IMR-90 (cell line): ENCODE results near the gene CRYGA. TPM values are rescaled to one million over a fixed set of nuclear protein-coding genes. Genes with fewer than 3 reads are reported as not detected.

ENCODE experiments used
- ATAC-seq: fragments of 200-7000 bp; cut with Tn5 transposase; 2 replicates; pipeline ENCODE4 v1.9.1; 2020; ENCODE audit warnings: low read depth, mild to moderate bottlenecking, moderate library complexity
- Bru-seq: library from RNA; stranded (reverse); fragments of 400-500 nt; gene quantifications from one replicate; lab custom pipeline; 2021; lab: Mats Ljungman, UMichigan
- BruChase-seq, 2 experiments: library from RNA; stranded (reverse); fragments of 400-500 nt; gene quantifications; one replicate each; lab custom pipeline; 2021; lab: Mats Ljungman, UMichigan
- BruUV-seq: library from RNA; stranded (reverse); fragments of 400-500 nt; replicated peaks from 2 replicates; lab custom pipeline; 2021; lab: Mats Ljungman, UMichigan
- CTCF ChIA-PET: fragments of 300-600 bp; formaldehyde crosslinking; extraction: SDS; loops from one replicate; lab custom pipeline; 2021; ENCODE audit warnings: antibody characterized with exemption; lab: Yijun Ruan, JAX
- POLR2A ChIA-PET: fragments of 300-600 bp; sonication (Branson Sonifier 250); formaldehyde crosslinking; loops from one replicate; lab custom pipeline; 2022; ENCODE audit warnings: antibody characterized with exemption; ENCODE audit not compliant: unreplicated experiment; lab: Charles Lee
- DNase-seq: peaks from one replicate; pipeline ENCODE4 v3.0.0; 2013
- H2AFZ ChIP-seq: replicated peaks from 2 replicates; pipeline ENCODE3; 2013; ENCODE audit warnings: low read length, mild to moderate bottlenecking; ENCODE audit not compliant: poor library complexity
- H2AK5ac ChIP-seq: 2 replicates; pipeline ENCODE4 v1.6.1; 2013; ENCODE audit warnings: low read depth, low read length, inconsistent platforms
- H2AK9ac ChIP-seq: replicated peaks from 2 replicates; pipeline ENCODE3; 2013; ENCODE audit warnings: mild to moderate bottlenecking, low read depth, low read length, moderate library complexity; ENCODE audit not compliant: poor library complexity
- H2BK120ac ChIP-seq: 2 replicates; pipeline ENCODE4 v1.6.1; 2013; ENCODE audit warnings: low read depth, low read length, inconsistent platforms
- H2BK15ac ChIP-seq: 3 replicates; pipeline ENCODE4 v1.6.1; 2013; ENCODE audit warnings: low read depth, low read length, inconsistent platforms
- H2BK20ac ChIP-seq: 2 replicates; pipeline ENCODE4 v1.6.1; 2013; ENCODE audit warnings: low read depth, mild to moderate bottlenecking, inconsistent platforms, low read length, moderate library complexity
- H2BK5ac ChIP-seq: 2 replicates; pipeline ENCODE4 v1.6.1; 2013; ENCODE audit warnings: mild to moderate bottlenecking, low read depth, low read length, inconsistent platforms; ENCODE audit not compliant: poor library complexity, severe bottlenecking
- H3K14ac ChIP-seq: replicated peaks from 2 replicates; pipeline ENCODE4 v1.6.1; 2013; ENCODE audit warnings: low read depth, low read length, inconsistent platforms
- H3K18ac ChIP-seq: 2 replicates; pipeline ENCODE4 v1.6.1; 2013; ENCODE audit warnings: low read depth, low read length, control low read depth
- H3K23ac ChIP-seq: 2 replicates; pipeline ENCODE4 v1.6.1; 2013; ENCODE audit warnings: low read depth, low read length, inconsistent platforms
- H3K27ac ChIP-seq: 2 replicates; pipeline ENCODE4 v1.5.1; 2013; ENCODE audit warnings: mild to moderate bottlenecking, control low read depth, low read length; ENCODE audit not compliant: insufficient read depth
- H3K27me3 ChIP-seq: 2 replicates; pipeline ENCODE4 v1.6.1; 2013; ENCODE audit warnings: low read length; ENCODE audit not compliant: control insufficient read depth, insufficient read depth
- H3K36me3 ChIP-seq: 2 replicates; pipeline ENCODE4 v1.6.1; 2013; ENCODE audit warnings: low read length, mixed read lengths; ENCODE audit not compliant: control insufficient read depth, insufficient read depth
- H3K4ac ChIP-seq: 2 replicates; pipeline ENCODE4 v1.6.1; 2013; ENCODE audit warnings: low read depth, low read length, inconsistent platforms
- H3K4me1 ChIP-seq: 2 replicates; pipeline ENCODE4 v1.6.1; 2013; ENCODE audit warnings: low read length, mixed read lengths; ENCODE audit not compliant: control insufficient read depth, insufficient read depth
- H3K4me2 ChIP-seq: 2 replicates; pipeline ENCODE4 v1.6.1; 2013; ENCODE audit warnings: low read depth, mild to moderate bottlenecking, control low read depth, low read length, moderate library complexity
- H3K4me3 ChIP-seq: 2 replicates; pipeline ENCODE4 v1.5.1; 2013; ENCODE audit warnings: low read depth, mild to moderate bottlenecking, control low read depth, low read length, moderate library complexity; ENCODE audit not compliant: insufficient read depth
- H3K56ac ChIP-seq: 2 replicates; pipeline ENCODE4 v1.6.1; 2013; ENCODE audit warnings: low read length, inconsistent platforms; ENCODE audit not compliant: insufficient read depth; ENCODE audit errors: extremely low read depth
- H3K79me1 ChIP-seq, 2 experiments: 2 replicates each; pipeline ENCODE4 v1.6.1; 2013; ENCODE audit warnings: low read length in 2 of 2, inconsistent platforms in 1 of 2, low read depth in 1 of 2
- H3K9ac ChIP-seq: 2 replicates; pipeline ENCODE4 v1.6.1; 2013; ENCODE audit warnings: low read depth, low read length, control low read depth
- H3K9me1 ChIP-seq: 2 replicates; pipeline ENCODE4 v1.6.1; 2013; ENCODE audit warnings: low read length, inconsistent platforms; ENCODE audit not compliant: insufficient read depth
- H3K9me3 ChIP-seq: 2 replicates; pipeline ENCODE4 v1.6.1; 2013; ENCODE audit warnings: low read length; ENCODE audit not compliant: control insufficient read depth, insufficient read depth
- H4K20me1 ChIP-seq: 2 replicates; pipeline ENCODE4 v1.6.1; 2013; ENCODE audit warnings: low read length, inconsistent platforms; ENCODE audit not compliant: insufficient read depth
- H4K5ac ChIP-seq: 2 replicates; pipeline ENCODE4 v1.6.1; 2013; ENCODE audit warnings: mild to moderate bottlenecking, low read depth, low read length, control low read depth
- H4K8ac ChIP-seq, 2 experiments: 2 replicates each; pipeline ENCODE4 v1.6.1; 2013; ENCODE audit warnings: low read depth in 2 of 2, low read length in 2 of 2, control low read depth in 1 of 2, inconsistent platforms in 1 of 2
- H4K91ac ChIP-seq: 2 replicates; pipeline ENCODE4 v1.6.1; 2013; ENCODE audit warnings: low read depth, low read length, inconsistent platforms; ENCODE audit not compliant: insufficient read depth
- BHLHE40 ChIP-seq: fragments of 150-350 bp; IDR thresholded peaks from 2 replicates; pipeline ENCODE4 v1.6.1; 2016; ENCODE audit warnings: mild to moderate bottlenecking, low read depth, low read length
- CEBPB ChIP-seq: IDR thresholded peaks from 2 replicates; pipeline ENCODE4 v1.6.1; 2012; ENCODE audit warnings: low read depth, low read length, improper control_type of control experiment
- ELK1 ChIP-seq: fragments of 150-350 bp; IDR thresholded peaks from 2 replicates; pipeline ENCODE4 v1.6.1; 2016; ENCODE audit warnings: low read depth, mild to moderate bottlenecking, low read length, moderate library complexity, borderline replicate concordance
- MAFK ChIP-seq: IDR thresholded peaks from 2 replicates; pipeline ENCODE4 v1.6.1; 2012; ENCODE audit warnings: low read depth, low read length, improper control_type of control experiment
- MXI1 ChIP-seq: IDR thresholded peaks from 2 replicates; pipeline ENCODE4 v1.6.1; 2012; ENCODE audit warnings: low read depth, mild to moderate bottlenecking, low read length, moderate library complexity, borderline replicate concordance
- POLR2A ChIP-seq: IDR thresholded peaks from 2 replicates; pipeline ENCODE4 v1.6.1; 2012; ENCODE audit warnings: mild to moderate bottlenecking, low read depth, low read length
- RCOR1 ChIP-seq: IDR thresholded peaks from 2 replicates; pipeline ENCODE4 v1.6.1; 2012; ENCODE audit warnings: mild to moderate bottlenecking, low read length, improper control_type of control experiment; ENCODE audit not compliant: insufficient replicate concordance
- WGBS, 2 experiments: methylation state at CpG; one replicate each; pipeline versions ENCODE4 v1.1.5 to v1.1.7; 2013; ENCODE audit warnings: missing lambda C conversion rate in 2 of 2; ENCODE audit not compliant: insufficient read length in 1 of 2; ENCODE audit errors: extremely low coverage in 2 of 2; 5-methylcytosine and 5-hydroxymethylcytosine counted together
- dilution Hi-C: fragments of 300-500 bp; cut with HindIII; formaldehyde crosslinking; loops from one replicate; pipeline ENCODE4 v1.14.3; 2018; ENCODE audit warnings: low sequenced_read_pairs; ENCODE audit not compliant: unreplicated experiment
- in situ Hi-C: fragments of 300-500 bp; cut with MboI; formaldehyde crosslinking; loops from 3 replicates; pipeline ENCODE4 v1.14.3; 2019; ENCODE audit warnings: low sequenced_read_pairs, inconsistent platforms, mixed read lengths
- intact Hi-C: fragments of 100-400 bp; cut with micrococcal nuclease; formaldehyde crosslinking; loops from 2 replicates; pipeline ENCODE4 v1.10.0; 2022
- long read RNA-seq: library from polyadenylated mRNA; unstranded; transcript quantifications from one replicate; pipeline ENCODE4 v2.0.0, GENCODE V29; 2021; ENCODE audit not compliant: unreplicated experiment
- polyA plus RNA-seq, 3 experiments: library from polyadenylated mRNA; depleted of rRNA; stranded (reverse); fragments of >200 nt; gene quantifications; 2 replicates each; pipeline ENCODE4 v1.2.3, GENCODE V29; 2012; ENCODE audit warnings: low replicate concordance in 1 of 3
- total RNA-seq: library from RNA; depleted of rRNA; stranded (reverse); fragments of >200 nt; gene quantifications from 2 replicates; pipeline ENCODE4 v1.2.3, GENCODE V29; 2012; rRNA removed
- TF ChIP-seq, protein P1 (sequence below): conservative IDR thresholded peaks from 2 replicates; pipeline ENCODE4 v1.5.1; 2012; ENCODE audit warnings: mild to moderate bottlenecking, low read depth, low read length, improper control_type of control experiment

Gene CRYGA, protein sequence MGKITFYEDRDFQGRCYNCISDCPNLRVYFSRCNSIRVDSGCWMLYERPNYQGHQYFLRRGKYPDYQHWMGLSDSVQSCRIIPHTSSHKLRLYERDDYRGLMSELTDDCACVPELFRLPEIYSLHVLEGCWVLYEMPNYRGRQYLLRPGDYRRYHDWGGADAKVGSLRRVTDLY
- total RNA-seq, result not detected in 2 replicates
- polyA plus RNA-seq (2012; rRNA removed), result not detected in 2 replicates
- not detected in 2 replicates for polyA plus RNA-seq (2012; cell fraction: cytosol; rRNA removed)
- not detected in 2 replicates for polyA plus RNA-seq (2012; cell fraction: nucleus; rRNA removed; ENCODE audit: low replicate concordance)
- Bru-seq, nascent RNA, result not detected
- not detected for BruChase-seq, experiment 1, labeled RNA remaining after a 6-hour chase
- BruChase-seq, experiment 2, labeled RNA remaining after a 2-hour chase, result not detected
- long read RNA-seq, result 0 reads

DNA sequence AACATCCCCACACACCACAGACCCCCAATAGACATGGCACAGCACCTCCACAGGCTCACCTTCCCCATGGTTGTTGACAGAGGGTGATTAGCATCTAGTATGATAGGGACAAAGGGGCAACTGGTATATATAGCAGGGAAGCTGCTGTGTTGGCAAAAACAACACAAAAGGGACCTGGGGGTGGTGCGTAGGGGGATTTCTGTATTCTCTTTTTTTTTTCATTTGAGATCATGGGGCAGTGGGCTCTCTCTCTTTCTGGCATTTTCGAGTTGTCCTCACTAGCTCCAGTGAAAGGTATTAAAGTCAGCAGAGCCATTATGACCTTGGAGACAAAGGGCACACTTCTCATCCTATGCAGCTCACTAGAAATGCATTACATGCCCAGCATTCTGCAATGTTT, at the start of gene CRYGA:
Gene CRYGA, minus strand, starts transcription at position 101 of the 400 bp plus-strand sequence. Its CDS starts 33 bp downstream, at position 68.
- H4K8ac ChIP-seq, result no peak within 1 kb of the TSS
- H2BK20ac ChIP-seq, result no peak within 1 kb of the TSS
- H3K27me3 ChIP-seq, result 0 out of 2 replicates have a peak, but pooled peaks cover 3% of the 10 kb centered on the region
- H3K9ac ChIP-seq, result no peak within 1 kb of the TSS
- TF ChIP-seq MXI1 (no peak), ELK1 (no peak), BHLHE40 (no peak), CEBPB (no peak), MAFK (no peak), POLR2A (no peak), RCOR1 (no peak)
- TF ChIP-seq, protein P1, sequence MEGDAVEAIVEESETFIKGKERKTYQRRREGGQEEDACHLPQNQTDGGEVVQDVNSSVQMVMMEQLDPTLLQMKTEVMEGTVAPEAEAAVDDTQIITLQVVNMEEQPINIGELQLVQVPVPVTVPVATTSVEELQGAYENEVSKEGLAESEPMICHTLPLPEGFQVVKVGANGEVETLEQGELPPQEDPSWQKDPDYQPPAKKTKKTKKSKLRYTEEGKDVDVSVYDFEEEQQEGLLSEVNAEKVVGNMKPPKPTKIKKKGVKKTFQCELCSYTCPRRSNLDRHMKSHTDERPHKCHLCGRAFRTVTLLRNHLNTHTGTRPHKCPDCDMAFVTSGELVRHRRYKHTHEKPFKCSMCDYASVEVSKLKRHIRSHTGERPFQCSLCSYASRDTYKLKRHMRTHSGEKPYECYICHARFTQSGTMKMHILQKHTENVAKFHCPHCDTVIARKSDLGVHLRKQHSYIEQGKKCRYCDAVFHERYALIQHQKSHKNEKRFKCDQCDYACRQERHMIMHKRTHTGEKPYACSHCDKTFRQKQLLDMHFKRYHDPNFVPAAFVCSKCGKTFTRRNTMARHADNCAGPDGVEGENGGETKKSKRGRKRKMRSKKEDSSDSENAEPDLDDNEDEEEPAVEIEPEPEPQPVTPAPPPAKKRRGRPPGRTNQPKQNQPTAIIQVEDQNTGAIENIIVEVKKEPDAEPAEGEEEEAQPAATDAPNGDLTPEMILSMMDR, result no peak
- no peak within 1 kb of the TSS for H3K27ac ChIP-seq
- H2BK5ac ChIP-seq, result no peak within 1 kb of the TSS
- 80% methylated on average over 1 of the region's 2 CpGs; no CpG with 5 or more reads in 1 of the 2 experiments for WGBS, 2 experiments
- no peak within 1 kb of the TSS for H2AK9ac ChIP-seq
- H3K18ac ChIP-seq, result no peak within 1 kb of the TSS
- no peaks in the 10 kb centered on the region for H3K36me3 ChIP-seq
- ATAC-seq, result no peak
- no peak for DNase-seq
- no peaks in the 10 kb centered on the region for H3K4me1 ChIP-seq
- intact Hi-C loops (no loop called here), in situ Hi-C loops (no loop called here), dilution Hi-C loops (no loop called here)
- no peak within 1 kb of the TSS for H2AK5ac ChIP-seq
- POLR2A ChIA-PET, result no interaction called here
- no TSS peak for BruUV-seq
- no peak within 1 kb of the TSS for H2AFZ ChIP-seq
- no peak within 1 kb of the TSS for H4K5ac ChIP-seq
- no peak within 1 kb of the TSS for H3K23ac ChIP-seq
- H3K79me1 ChIP-seq, result no peaks in the 10 kb centered on the region
- no peak within 1 kb of the TSS for H2BK15ac ChIP-seq
- H3K56ac ChIP-seq, result no peak within 1 kb of the TSS
- H2BK120ac ChIP-seq, result no peak within 1 kb of the TSS
- no peak within 1 kb of the TSS for H4K91ac ChIP-seq
- H3K9me1 ChIP-seq, result no peaks in the 10 kb centered on the region
- no peak within 1 kb of the TSS for H3K14ac ChIP-seq
- CTCF ChIA-PET, result no interaction called here
- no peak within 1 kb of the TSS for H3K4ac ChIP-seq
- no peak within 1 kb of the TSS for H3K4me2 ChIP-seq
- no peaks in the 10 kb centered on the region for H4K20me1 ChIP-seq
- no peaks in the 10 kb centered on the region for H3K9me3 ChIP-seq
- no peak within 1 kb of the TSS for H3K4me3 ChIP-seq
